ENCODE results near the gene AHNAK.

The AHNAK gene

GRCh38 chr11:62477927-62478326, 68.7 kb downstream of the AHNAK start:
- DNase-seq (ENCODE audit: low read depth), result no peak
- H3K4me3 ChIP-seq (ENCODE audit: low read depth, low read length), result no peak overlapping the region
- TF ChIP-seq CTCF (IDR thresholded peaks at IDR 0.05; ENCODE audit: control insufficient read depth, extremely low read depth, insufficient read depth), result no peak

GRCh38 chr11:62472063-62472884, 74.3 kb downstream of the AHNAK start:
- H3K4me3 ChIP-seq (ENCODE audit: low read depth, low read length), result no peak overlapping the region
- TF ChIP-seq CTCF (IDR thresholded peaks at IDR 0.05; ENCODE audit: control insufficient read depth, extremely low read depth, insufficient read depth), result no peak
- DNase-seq (ENCODE audit: low read depth), result no peak

GRCh38 chr11:62471603-62472002, 75.0 kb downstream of the AHNAK start:
- no peak overlapping the region for H3K4me3 ChIP-seq (ENCODE audit: low read depth, low read length)
- no peak for DNase-seq (ENCODE audit: low read depth)
- TF ChIP-seq CTCF (IDR thresholded peaks at IDR 0.05; ENCODE audit: control insufficient read depth, extremely low read depth, insufficient read depth), result no peak

GRCh38 chr11:62468577-62468976, 78.0 kb downstream of the AHNAK start:
- no peak for TF ChIP-seq CTCF (IDR thresholded peaks at IDR 0.05; ENCODE audit: control insufficient read depth, extremely low read depth, insufficient read depth)
- DNase-seq (ENCODE audit: low read depth), result no peak
- H3K4me3 ChIP-seq (ENCODE audit: low read depth, low read length), result no peak overlapping the region

- no peak for DNase-seq (ENCODE audit: low read depth)
- no peak overlapping the region for H3K4me3 ChIP-seq (ENCODE audit: low read depth, low read length)
- TF ChIP-seq CTCF (IDR thresholded peaks at IDR 0.05; ENCODE audit: control insufficient read depth, extremely low read depth, insufficient read depth), result no peak
These were observed 80.2 kb downstream of the AHNAK start for GRCh38 chr11:62466444-62466843.

- no peak for TF ChIP-seq CTCF (IDR thresholded peaks at IDR 0.05; ENCODE audit: control insufficient read depth, extremely low read depth, insufficient read depth)
- H3K4me3 ChIP-seq (ENCODE audit: low read depth, low read length), result no peak overlapping the region
- DNase-seq (ENCODE audit: low read depth), result no peak
These were observed 82.0 kb downstream of the AHNAK start for GRCh38 chr11:62464655-62465054.

GRCh38 chr11:62463121-62463542, 83.5 kb downstream of the AHNAK start:
- TF ChIP-seq CTCF (IDR thresholded peaks at IDR 0.05; ENCODE audit: control insufficient read depth, extremely low read depth, insufficient read depth), result no peak
- no peak for DNase-seq (ENCODE audit: low read depth)
- no peak overlapping the region for H3K4me3 ChIP-seq (ENCODE audit: low read depth, low read length)

Measured in LNCaP clone FGC (cell line).